Testis (tissue), 3 donors: ENCODE measurements around the gene OR2W3. TPM values are rescaled to one million over a fixed set of nuclear protein-coding genes. Genes with fewer than 3 reads are reported as not detected.

ENCODE experiments used
- DNase-seq: peaks from one replicate; pipeline ENCODE4 v3.0.0-alpha.2; 2019
- H3K27ac ChIP-seq, 2 donors: fragments of 200-600 bp; sonication (generic); one replicate each; pipeline ENCODE4 v1.5.1; 2019
- H3K27me3 ChIP-seq: fragments of 200-600 bp; sonication (generic); one replicate; pipeline ENCODE4 v1.5.1; 2019
- H3K36me3 ChIP-seq: fragments of 200-600 bp; sonication (generic); one replicate; pipeline ENCODE4 v1.5.1; 2017; ENCODE audit warnings: low read depth; ENCODE audit errors: missing control alignments
- H3K4me1 ChIP-seq: fragments of 200-600 bp; sonication (generic); one replicate; pipeline ENCODE4 v1.5.1; 2019
- H3K4me3 ChIP-seq, 2 donors: fragments of 200-600 bp; sonication (generic); one replicate each; pipeline ENCODE4 v1.5.1; 2017 to 2019
- H3K9me3 ChIP-seq: fragments of 200-600 bp; sonication (generic); one replicate; pipeline ENCODE4 v1.5.1; 2017
- CTCF ChIP-seq, 3 experiments: fragments of 450-650 bp in 2 of 3; fragments of 200-600 bp in 1 of 3; sonication (generic) in 1 of 3; IDR thresholded peaks; one replicate each; pipeline ENCODE4 v1.5.1; 2016 to 2019; ENCODE audit warnings: antibody characterized with exemption in 3 of 3, mild to moderate bottlenecking in 2 of 3, moderate library complexity in 1 of 3
- POLR2A ChIP-seq: fragments of 450-650 bp; IDR thresholded peaks from one replicate; pipeline ENCODE4 v1.6.1; 2017; ENCODE audit warnings: antibody characterized with exemption, mild to moderate bottlenecking, moderate library complexity
- WGBS, 2 donors: methylation state at CpG; one replicate each; pipeline ENCODE4 v1.1.5; 2018; 5-methylcytosine and 5-hydroxymethylcytosine counted together
- intact Hi-C: fragments of 100-400 bp; cut with DNase I; formaldehyde crosslinking; loops from one replicate; pipeline ENCODE4 v1.15.1; 2023; ENCODE audit warnings: low total_unique reads
- polyA plus RNA-seq: library from polyadenylated mRNA; stranded (reverse); fragments of 350-450 nt; fragmentation: Illumina TruSeq; extraction: RNeasy Lipid Tissue Mini Kit (QIAGEN cat#74804); gene quantifications from one replicate; pipeline ENCODE4 v1.2.3, GENCODE V29; 2014; ENCODE audit warnings: low read depth, low replicate concordance; ENCODE audit not compliant: insufficient read depth
- total RNA-seq, 2 donors: library from RNA; depleted of rRNA; stranded (reverse); fragments of >200 nt; gene quantifications; one replicate each; pipeline ENCODE4 v1.2.3, GENCODE V29; 2016

OR2W3 gene
- total and polyA plus RNA-seq, 3 donors from 2014 or later: 1.5 to 3.9 (median 2.5) TPM

GRCh38 chr1:247864644-247865043, 30.7 kb upstream of the OR2W3 start:
- DNase-seq: no peak
- no peaks in the 10 kb centered on the region for H3K36me3 ChIP-seq
- H3K4me3 ChIP-seq: no peak overlapping the region
- H3K4me1 ChIP-seq: no peaks in the 10 kb centered on the region
- 83 to 88% methylated on average over 15 to 17 of the region's 17 CpGs for WGBS, 2 donors
- no peaks in the 10 kb centered on the region for H3K9me3 ChIP-seq
- H3K27me3 ChIP-seq: no peaks in the 10 kb centered on the region
- no peak overlapping the region for H3K27ac ChIP-seq
- intact Hi-C loops: no loop called here
- TF ChIP-seq CTCF (IDR thresholded peaks at IDR 0.05) (no peak), POLR2A (no peak)

GRCh38 chr1:247865416-247865815, 30.0 kb upstream of the OR2W3 start:
- TF ChIP-seq CTCF (IDR thresholded peaks at IDR 0.05) (no peak), POLR2A (no peak)
- Histone ChIP-seq H3K9me3 (no peaks in the 10 kb centered on the region), H3K27me3 (no peaks in the 10 kb centered on the region), H3K4me1 (no peaks in the 10 kb centered on the region), H3K36me3 (no peaks in the 10 kb centered on the region), H3K4me3 (no peak overlapping the region), H3K27ac (no peak overlapping the region)
- DNase-seq: no peak
- intact Hi-C loops: no loop called here
- 80 to 90% methylated on average over 6 of the region's 6 CpGs for WGBS, 2 donors

GRCh38 chr1:247883346-247883745, 12.0 kb upstream of the OR2W3 start:
- no peak for DNase-seq
- Histone ChIP-seq H3K36me3 (no peaks in the 10 kb centered on the region), H3K27ac (no peak overlapping the region), H3K27me3 (no peaks in the 10 kb centered on the region), H3K9me3 (no peaks in the 10 kb centered on the region), H3K4me3 (no peak overlapping the region), H3K4me1 (no peaks in the 10 kb centered on the region)
- TF ChIP-seq CTCF (IDR thresholded peaks at IDR 0.05): no peak
- no peak for TF ChIP-seq POLR2A
- WGBS, 2 donors: 79 to 82% methylated on average over 8 to 9 of the region's 9 CpGs
- intact Hi-C loops: no loop called here

GRCh38 chr1:247884797-247885413, 10.5 kb upstream of the OR2W3 start:
- Histone ChIP-seq H3K36me3 (no peaks in the 10 kb centered on the region), H3K9me3 (no peaks in the 10 kb centered on the region), H3K27ac (no peak overlapping the region), H3K4me3 (no peak overlapping the region), H3K4me1 (no peaks in the 10 kb centered on the region), H3K27me3 (no peaks in the 10 kb centered on the region)
- intact Hi-C loops: no loop called here
- TF ChIP-seq CTCF (IDR thresholded peaks at IDR 0.05): no peak
- TF ChIP-seq POLR2A: no peak
- WGBS, 2 donors: 72 to 73% methylated on average over 10 of the region's 10 CpGs
- DNase-seq: no peak

GRCh38 chr1:247895976-247896375, 589 bp downstream of the OR2W3 start:
- TF ChIP-seq POLR2A (no peak), CTCF (IDR thresholded peaks at IDR 0.05) (no peak)
- intact Hi-C loops: no loop called here
- 88 to 94% methylated on average over 12 to 14 of the region's 14 CpGs for WGBS, 2 donors

More at GRCh38 chr1:247895976-247896375, 589 bp downstream of the OR2W3 start:
- no peak for DNase-seq
- no peaks in the 10 kb centered on the region for H3K9me3 ChIP-seq
- H3K4me3 ChIP-seq: no peak overlapping the region
- no peaks in the 10 kb centered on the region for H3K4me1 ChIP-seq
- H3K27ac ChIP-seq: no peak overlapping the region
- H3K36me3 ChIP-seq: no peaks in the 10 kb centered on the region
- no peaks in the 10 kb centered on the region for H3K27me3 ChIP-seq
